ENCODE measurements around the gene BCAT1.
"Not testable (repeated sequence)": the region's sequence is repeated elsewhere in the genome, so short reads cannot be mapped to it uniquely, and the experiment has no call there.

The BCAT1 gene

GRCh38 chr12:24851341-24851740 is 97.6 kb downstream of the BCAT1 start:
- DNase-seq: no peak

GRCh38 chr12:24850496-24850895 is 98.4 kb downstream of the BCAT1 start:
- no peak for DNase-seq

GRCh38 chr12:24848941-24849477 is 99.9 kb downstream of the BCAT1 start:
- DNase-seq: no peak

GRCh38 chr12:24846689-24847088 is 102.2 kb downstream of the BCAT1 start:
- no peak for DNase-seq

- no peak for DNase-seq
Observed at GRCh38 chr12:24845615-24846014, 103.3 kb downstream of the BCAT1 start.

GRCh38 chr12:24840046-24840800 is 108.7 kb downstream of the BCAT1 start:
- DNase-seq: no peak

- no peak for DNase-seq
Observed at GRCh38 chr12:24839268-24839791, 109.6 kb downstream of the BCAT1 start.

GRCh38 chr12:24838531-24838950 is 110.4 kb downstream of the BCAT1 start:
- DNase-seq: no peak

- no peak for DNase-seq
Observed at GRCh38 chr12:24835377-24835776, 113.5 kb downstream of the BCAT1 start.

- no peak for DNase-seq
Observed at GRCh38 chr12:24833513-24833912, 115.4 kb downstream of the BCAT1 start.

GRCh38 chr12:24823808-24824515 is 124.9 kb downstream of the BCAT1 start:
- no peak for DNase-seq

GRCh38 chr12:24822121-24822899 is 126.6 kb downstream of the BCAT1 start:
- DNase-seq: no peak

GRCh38 chr12:24821691-24822090 is 127.2 kb downstream of the BCAT1 start:
- no peak for DNase-seq

GRCh38 chr12:24820872-24821271 is 128.0 kb downstream of the BCAT1 start:
- DNase-seq: no peak

- DNase-seq: no peak
Observed at GRCh38 chr12:24818351-24818750, 130.6 kb downstream of the BCAT1 start.

- no peak for DNase-seq
Observed at GRCh38 chr12:24815114-24815423, 133.8 kb downstream of the BCAT1 start.

GRCh38 chr12:24814379-24815113 is 134.4 kb downstream of the BCAT1 start:
- DNase-seq: no peak

- DNase-seq: no peak
Observed at GRCh38 chr12:24810378-24810777, 138.5 kb downstream of the BCAT1 start.

- not testable (repeated sequence) for DNase-seq
Observed at GRCh38 chr12:24809306-24809705, 139.6 kb downstream of the BCAT1 start.

GRCh38 chr12:24808651-24809050 is 140.2 kb downstream of the BCAT1 start:
- no peak for DNase-seq

GRCh38 chr12:24806386-24806785 is 142.5 kb downstream of the BCAT1 start:
- no peak for DNase-seq

- DNase-seq: no peak
Observed at GRCh38 chr12:24803430-24804245, 145.3 kb downstream of the BCAT1 start.
